ENCODE measurements around the gene SDK1.

- TF ChIP-seq CTCF (conservative IDR thresholded peaks at IDR 0.05) (no peak), ZFX (IDR thresholded peaks at IDR 0.05) (no peak)
These were observed 655.9 kb downstream of the SDK1 start for GRCh38 chr7:3956949-3957348.
